HUES6 (cell line): Measurements from ENCODE around the gene WDR37.

Experiments used
- H3K27ac ChIP-seq: 2 replicates; pipeline ENCODE4 v1.7.0; 2013; ENCODE audit warnings: low read depth, mild to moderate bottlenecking, low read length, inconsistent platforms
- H3K27me3 ChIP-seq: 2 replicates; pipeline ENCODE4 v1.6.1; 2013; ENCODE audit warnings: low read length; ENCODE audit not compliant: control insufficient read depth, insufficient read depth
- H3K36me3 ChIP-seq: 2 replicates; pipeline ENCODE4 v1.6.1; 2013; ENCODE audit warnings: low read length; ENCODE audit not compliant: control insufficient read depth, insufficient read depth
- H3K4me1 ChIP-seq: 2 replicates; pipeline ENCODE4 v1.6.1; 2013; ENCODE audit warnings: low read length; ENCODE audit not compliant: control insufficient read depth, insufficient read depth
- H3K4me3 ChIP-seq: 2 replicates; pipeline ENCODE4 v1.5.1; 2013; ENCODE audit warnings: low read depth, low read length
- H3K9ac ChIP-seq: one replicate; pipeline ENCODE4 v1.6.1; 2013; ENCODE audit warnings: mild to moderate bottlenecking, low read length
- H3K9me3 ChIP-seq: 2 replicates; pipeline ENCODE4 v1.6.1; 2013; ENCODE audit warnings: low read depth, low read length; ENCODE audit not compliant: control insufficient read depth, insufficient read depth

The WDR37 gene

DNA sequence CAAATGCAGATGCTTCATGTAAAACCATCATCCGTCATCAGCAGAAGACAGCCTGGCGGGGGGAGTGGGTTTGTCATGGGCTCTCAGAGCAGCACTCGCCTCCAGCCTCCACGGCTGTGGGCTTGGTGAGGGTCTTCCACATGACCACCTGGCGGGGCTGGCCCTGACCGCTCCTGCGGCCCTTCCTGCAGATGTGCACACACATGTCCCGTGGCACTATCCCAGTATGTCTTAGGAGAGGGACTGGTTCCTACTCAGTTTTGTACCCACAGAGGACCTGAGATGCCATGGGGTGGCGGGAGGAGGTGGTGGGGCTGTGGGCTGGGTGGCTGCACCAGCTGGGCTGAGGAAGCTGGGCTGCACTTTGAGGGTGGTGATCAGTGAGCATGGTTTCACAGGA is 35.2 kb upstream of the WDR37 start:
- H3K4me3 ChIP-seq = no peak overlapping the region
- H3K36me3 ChIP-seq = peaks cover 44% of the 10 kb centered on the region
- H3K4me1 ChIP-seq = peaks cover 4% of the 10 kb centered on the region; the same call in 1 of the 2 replicates
- no peak overlapping the region for H3K9ac ChIP-seq
- no peaks in the 10 kb centered on the region for H3K27me3 ChIP-seq
- 0 out of 2 replicates have a peak, but pooled peaks cover 2% of the 10 kb centered on the region for H3K9me3 ChIP-seq
- no peak overlapping the region for H3K27ac ChIP-seq

GRCh38 chr10:1022413-1022812 is 33.8 kb upstream of the WDR37 start:
- Histone ChIP-seq H3K9me3 (0 out of 2 replicates have a peak, but pooled peaks cover 2% of the 10 kb centered on the region), H3K4me3 (no peak overlapping the region), H3K27me3 (no peaks in the 10 kb centered on the region), H3K36me3 (peaks cover 30% of the 10 kb centered on the region), H3K27ac (no peak overlapping the region), H3K9ac (no peak overlapping the region), H3K4me1 (peaks cover 4% of the 10 kb centered on the region; the same call in 1 of the 2 replicates)

DNA sequence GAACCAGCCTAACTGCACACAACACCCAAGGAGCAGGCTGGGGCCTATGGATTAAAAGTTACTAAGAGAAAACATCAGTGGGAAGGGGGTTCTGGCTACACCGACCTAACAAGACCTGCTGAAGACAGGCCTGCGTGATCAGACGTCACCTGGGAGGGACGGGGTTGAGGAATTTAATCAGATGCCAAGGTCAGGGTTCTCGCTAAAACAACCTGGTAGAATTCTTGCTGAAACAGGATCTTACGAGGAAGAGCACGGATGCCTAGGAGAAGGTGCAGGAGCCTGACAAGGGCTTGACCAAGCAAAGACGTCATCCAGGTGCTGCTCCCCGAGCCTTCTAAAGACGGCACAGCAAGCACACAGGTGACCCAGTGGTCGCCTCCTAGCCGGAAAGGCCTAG is 32.1 kb upstream of the WDR37 start:
- Histone ChIP-seq H3K9ac (no peak overlapping the region), H3K27me3 (no peaks in the 10 kb centered on the region), H3K36me3 (peaks cover 16% of the 10 kb centered on the region), H3K4me3 (no peak overlapping the region), H3K4me1 (peaks cover 4% of the 10 kb centered on the region; the same call in 1 of the 2 replicates), H3K27ac (no peak overlapping the region), H3K9me3 (0 out of 2 replicates have a peak, but pooled peaks cover 2% of the 10 kb centered on the region)

- Histone ChIP-seq H3K9me3 (0 out of 2 replicates have a peak, but pooled peaks cover 2% of the 10 kb centered on the region), H3K27ac (no peak within 1 kb of the TSS), H3K9ac (no peak within 1 kb of the TSS), H3K4me1 (peaks cover 4% of the 10 kb centered on the region; the same call in 1 of the 2 replicates), H3K4me3 (no peak within 1 kb of the TSS), H3K27me3 (no peaks in the 10 kb centered on the region), H3K36me3 (0 out of 2 replicates have a peak, but pooled peaks cover 3% of the 10 kb centered on the region)
Observed at GRCh38 chr10:1025683-1026082, 30.5 kb upstream of the WDR37 start, which contains the start of gene IDI2. Gene IDI2 (minus strand): TSS chr10:1025859. CDS start chr10:1024723, 1,136 bp downstream.

DNA sequence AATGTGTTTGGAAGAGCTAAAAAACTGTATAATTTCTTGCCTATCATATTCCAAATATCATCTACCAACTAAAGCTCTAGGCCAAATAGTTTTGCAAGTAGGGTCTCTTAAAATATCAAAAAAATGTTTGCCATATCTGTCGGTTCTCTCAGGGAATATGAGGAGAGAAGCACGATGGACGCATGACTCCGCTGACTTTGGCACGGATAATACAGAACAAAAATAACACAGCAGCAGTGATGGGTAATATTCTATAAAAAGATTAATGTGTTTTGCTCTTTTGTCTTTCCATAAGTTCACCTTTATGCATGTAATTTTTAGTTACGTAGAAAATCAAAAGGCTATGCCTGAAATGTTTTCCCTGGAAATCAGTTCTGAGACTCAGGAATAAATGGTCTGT is 29.6 kb upstream of the WDR37 start:
- H3K36me3 ChIP-seq = no peaks in the 10 kb centered on the region
- H3K4me1 ChIP-seq = peaks cover 4% of the 10 kb centered on the region; the same call in 1 of the 2 replicates
- H3K27ac ChIP-seq = no peak overlapping the region
- no peaks in the 10 kb centered on the region for H3K27me3 ChIP-seq
- no peak overlapping the region for H3K4me3 ChIP-seq
- H3K9ac ChIP-seq = no peak overlapping the region
- no peaks in the 10 kb centered on the region for H3K9me3 ChIP-seq

- Histone ChIP-seq H3K9ac (no peak overlapping the region), H3K27ac (no peak overlapping the region), H3K27me3 (no peaks in the 10 kb centered on the region), H3K9me3 (no peaks in the 10 kb centered on the region), H3K4me1 (no peaks in the 10 kb centered on the region; the same call in 1 of the 2 replicates), H3K36me3 (no peaks in the 10 kb centered on the region), H3K4me3 (no peak overlapping the region)
Observed at GRCh38 chr10:1029838-1030237, 26.3 kb upstream of the WDR37 start.

GRCh38 chr10:1033601-1034000 is 22.6 kb upstream of the WDR37 start:
- Histone ChIP-seq H3K4me1 (no peaks in the 10 kb centered on the region; the same call in 1 of the 2 replicates), H3K36me3 (peaks cover 5% of the 10 kb centered on the region; the same call in 1 of the 2 replicates), H3K9me3 (no peaks in the 10 kb centered on the region), H3K27ac (no peak overlapping the region), H3K4me3 (no peak overlapping the region), H3K27me3 (no peaks in the 10 kb centered on the region), H3K9ac (no peak overlapping the region)

DNA sequence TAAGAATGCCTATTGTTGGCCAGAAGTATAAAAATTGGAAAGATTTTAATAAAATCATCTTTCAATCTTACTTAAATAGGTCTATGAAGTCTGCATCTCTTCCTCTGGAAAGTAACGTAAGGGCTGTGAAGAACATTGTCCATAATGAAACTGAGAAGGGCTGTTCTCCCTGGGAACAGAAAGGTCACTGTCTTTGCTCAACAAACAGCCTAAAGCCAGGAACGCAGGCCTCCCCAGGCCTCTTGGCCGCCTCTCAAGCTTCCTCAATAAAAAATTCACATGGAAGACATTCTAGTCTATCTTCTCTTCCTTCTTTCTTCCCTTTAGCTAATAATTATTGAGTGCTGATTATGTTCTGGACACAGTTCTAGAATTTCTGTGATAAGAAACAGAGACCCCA is 21.4 kb upstream of the WDR37 start:
- no peak overlapping the region for H3K9ac ChIP-seq
- H3K27ac ChIP-seq = no peak overlapping the region
- H3K4me1 ChIP-seq = no peaks in the 10 kb centered on the region; the same call in 1 of the 2 replicates
- peaks cover 13% of the 10 kb centered on the region; the same call in 1 of the 2 replicates for H3K36me3 ChIP-seq
- H3K27me3 ChIP-seq = no peaks in the 10 kb centered on the region
- no peak overlapping the region for H3K4me3 ChIP-seq
- H3K9me3 ChIP-seq = no peaks in the 10 kb centered on the region

DNA sequence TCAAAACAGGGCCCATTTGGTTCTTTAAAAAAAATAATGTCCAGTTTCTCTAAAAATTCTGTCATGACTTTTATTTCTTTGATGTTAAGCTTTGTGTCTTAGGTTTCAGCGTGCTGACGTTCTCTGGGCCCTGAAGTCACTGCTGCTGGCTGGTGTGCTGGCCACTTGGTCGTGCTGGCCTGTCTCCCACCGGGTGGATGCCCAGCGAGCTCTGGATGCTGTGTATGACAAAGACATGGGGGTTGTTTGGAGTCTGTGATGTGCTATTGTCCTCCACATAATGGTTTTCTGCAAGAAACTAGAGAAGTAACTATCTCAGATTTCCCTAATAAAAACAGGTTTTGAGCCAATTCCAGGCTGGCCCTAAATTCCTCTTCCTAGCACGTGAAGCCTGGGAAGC is 21.0 kb upstream of the WDR37 start:
- no peaks in the 10 kb centered on the region for H3K9me3 ChIP-seq
- no peak overlapping the region for H3K27ac ChIP-seq
- H3K4me3 ChIP-seq = no peak overlapping the region
- H3K36me3 ChIP-seq = peaks cover 18% of the 10 kb centered on the region
- no peak overlapping the region for H3K9ac ChIP-seq
- H3K4me1 ChIP-seq = no peaks in the 10 kb centered on the region; the same call in 1 of the 2 replicates
- no peaks in the 10 kb centered on the region for H3K27me3 ChIP-seq

- H3K27me3 ChIP-seq = no peaks in the 10 kb centered on the region
- peaks cover 29% of the 10 kb centered on the region for H3K36me3 ChIP-seq
- no peaks in the 10 kb centered on the region for H3K9me3 ChIP-seq
- H3K4me1 ChIP-seq = no peaks in the 10 kb centered on the region
- H3K27ac ChIP-seq = no peak overlapping the region
- H3K9ac ChIP-seq = no peak overlapping the region
- H3K4me3 ChIP-seq = no peak overlapping the region
Observed at GRCh38 chr10:1036341-1036791, 19.8 kb upstream of the WDR37 start.

DNA sequence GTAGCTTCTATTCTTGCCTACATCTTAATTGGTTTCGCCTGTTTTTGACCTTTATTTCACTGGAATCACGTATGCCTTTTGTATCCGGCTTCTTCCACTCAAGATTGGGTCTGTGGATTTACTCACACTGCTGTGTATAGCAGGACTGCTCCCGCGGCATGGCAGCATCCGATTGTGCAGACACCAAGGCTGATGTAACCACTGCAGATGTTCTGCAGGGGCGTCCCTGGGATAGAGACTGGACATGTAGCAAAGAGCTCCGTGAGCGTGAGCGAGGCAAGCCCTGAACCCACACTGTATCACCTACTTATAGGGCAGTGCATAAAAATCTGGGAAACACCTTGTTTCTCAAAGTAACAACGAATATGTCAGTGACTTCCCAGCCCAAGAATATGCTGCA is 19.1 kb upstream of the WDR37 start:
- H3K4me1 ChIP-seq = no peaks in the 10 kb centered on the region
- H3K9ac ChIP-seq = no peak overlapping the region
- H3K9me3 ChIP-seq = no peaks in the 10 kb centered on the region
- no peaks in the 10 kb centered on the region for H3K27me3 ChIP-seq
- H3K4me3 ChIP-seq = no peak overlapping the region
- peaks cover 37% of the 10 kb centered on the region for H3K36me3 ChIP-seq
- H3K27ac ChIP-seq = no peak overlapping the region
